ENCODE data around the gene TIMP3.

The TIMP3 gene

DNA sequence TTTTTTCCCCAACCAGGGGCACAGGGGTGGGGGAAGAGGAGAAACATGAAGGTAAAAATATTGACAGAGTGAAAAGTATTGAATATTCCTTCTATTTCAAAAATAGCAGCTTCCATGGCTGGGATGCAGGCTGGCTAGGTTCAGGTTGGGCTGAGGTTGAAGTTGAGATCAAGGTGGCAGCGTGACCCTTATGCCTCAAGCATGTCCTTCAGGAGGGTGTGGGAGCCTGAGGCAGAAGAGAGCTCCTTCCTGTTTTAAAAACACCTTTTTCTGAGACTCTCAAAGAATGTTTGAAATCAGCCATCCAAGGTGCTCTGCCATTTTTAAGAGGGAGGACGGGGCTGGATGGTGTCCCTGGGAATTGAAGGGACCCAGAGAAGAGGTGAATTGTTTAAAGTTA, 29.5 kb downstream of the TIMP3 start:
- DNase-seq, result no peak

DNA sequence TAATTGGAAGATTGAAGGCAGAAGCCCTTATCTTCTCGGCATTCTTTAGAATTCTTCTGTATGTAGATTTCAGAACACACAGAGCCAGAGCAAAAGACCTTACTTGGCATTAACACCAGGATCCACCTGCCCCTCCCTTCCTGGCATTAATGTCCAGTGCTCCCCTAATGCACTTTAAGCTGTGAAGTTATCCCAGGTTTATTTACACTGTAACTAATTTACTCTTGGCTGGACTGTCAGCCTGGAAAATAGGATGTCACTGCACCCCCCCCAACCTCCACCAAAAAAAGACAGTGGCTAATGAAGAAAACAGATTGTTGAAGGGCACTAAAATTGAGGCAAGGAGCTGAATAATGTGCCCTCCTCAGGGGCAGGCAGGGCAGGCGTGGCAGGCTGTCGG, 30.1 kb downstream of the TIMP3 start:
- no peak for DNase-seq

DNA sequence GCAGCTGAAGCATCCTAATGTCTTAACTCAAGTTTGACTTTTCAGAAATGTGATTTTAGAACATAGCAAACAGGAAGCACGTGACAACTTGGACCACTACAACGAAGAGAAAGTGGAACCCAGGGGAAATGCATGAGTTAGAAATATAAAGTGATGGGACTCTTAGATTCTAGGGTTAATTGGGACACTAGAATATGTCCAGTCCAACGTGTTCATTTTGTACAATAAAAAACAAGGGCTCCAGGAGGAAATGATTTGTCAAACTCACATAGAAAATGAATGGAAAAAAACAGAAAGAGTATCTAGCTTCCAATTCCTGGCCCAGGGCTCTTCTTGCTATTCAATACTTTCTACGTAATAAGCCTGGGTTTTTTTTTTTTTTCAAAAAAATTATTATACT, 30.7 kb downstream of the TIMP3 start:
- no peak for DNase-seq

DNA sequence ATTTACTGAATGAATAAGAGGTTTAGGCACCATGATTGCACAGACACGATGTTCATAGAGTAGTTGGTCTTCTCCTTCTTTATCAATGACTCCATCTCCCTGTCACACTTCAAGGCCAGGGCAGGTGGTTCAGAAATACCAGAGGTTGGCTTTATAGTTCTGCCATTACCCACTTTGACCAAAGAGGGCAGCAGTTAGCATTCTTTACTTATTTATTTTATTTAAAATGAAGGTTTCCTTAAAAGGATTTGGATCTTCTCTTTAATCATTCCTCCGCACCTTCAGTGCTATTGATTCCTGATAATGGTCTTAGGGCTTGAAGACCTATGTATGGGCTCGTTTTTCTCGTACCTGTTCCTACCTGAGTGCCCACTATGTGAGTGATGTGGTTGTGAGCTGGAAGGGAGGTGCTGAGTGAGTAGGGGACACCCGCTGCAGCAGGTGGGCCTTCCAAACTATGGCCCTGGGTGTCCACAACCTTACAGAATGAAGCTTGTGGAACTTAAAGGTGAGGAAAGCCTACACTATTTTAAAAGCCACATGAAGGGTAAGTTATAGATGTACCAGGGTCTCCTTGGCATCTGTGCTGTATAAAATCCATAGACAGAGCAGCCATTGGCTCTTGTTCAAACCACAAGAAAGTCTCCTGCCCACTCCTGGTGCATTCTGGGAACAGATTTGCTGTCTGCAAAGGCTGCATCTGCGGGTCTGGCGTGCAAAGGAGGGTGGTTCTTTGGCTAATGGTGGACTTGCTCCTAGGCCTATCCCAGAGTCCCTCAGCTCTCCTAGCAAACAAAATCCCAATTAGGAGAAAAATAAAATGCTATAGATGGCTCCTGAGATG, 35.0 kb downstream of the TIMP3 start:
- DNase-seq, result no peak

DNA sequence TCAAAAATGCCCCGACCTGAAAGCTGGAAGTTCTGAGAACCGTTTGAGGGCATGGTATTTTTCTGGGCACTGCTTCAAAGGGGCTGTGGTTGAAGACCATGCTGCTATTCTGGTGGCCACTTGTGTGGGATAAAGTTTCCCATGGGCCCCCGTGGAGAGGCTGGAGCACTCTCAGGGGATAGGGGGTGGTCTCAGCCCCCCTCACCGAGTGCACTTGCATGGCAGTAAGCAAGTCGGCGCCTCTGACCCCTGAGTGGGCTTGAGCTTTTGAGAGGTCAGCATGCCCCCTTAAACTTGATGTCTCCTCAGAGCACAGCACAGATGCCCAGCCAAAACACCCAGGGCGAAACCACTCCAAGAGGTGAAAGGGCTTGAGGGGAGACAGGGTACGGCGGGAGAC, 35.6 kb downstream of the TIMP3 start:
- no peak for DNase-seq

DNA sequence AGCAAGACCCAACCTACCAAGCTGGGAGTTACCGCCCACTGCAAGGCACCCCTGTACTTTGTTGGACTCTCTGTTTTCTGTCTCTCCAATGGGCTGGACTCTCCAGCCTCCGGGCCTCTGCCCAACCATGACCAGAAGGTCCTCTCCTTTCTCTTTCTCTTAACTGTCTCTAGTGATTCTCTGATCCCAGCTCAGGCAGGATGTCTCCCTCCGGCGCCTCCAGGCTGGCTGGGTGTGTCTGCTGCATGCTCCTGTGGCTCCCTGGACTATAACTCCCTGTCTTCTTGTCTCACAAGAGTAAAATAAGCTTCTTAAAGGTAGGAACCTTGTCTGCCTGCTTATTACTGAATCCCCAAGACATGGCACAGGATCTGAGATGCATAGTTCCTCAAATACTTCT, 36.3 kb downstream of the TIMP3 start:
- DNase-seq, result no peak

DNA sequence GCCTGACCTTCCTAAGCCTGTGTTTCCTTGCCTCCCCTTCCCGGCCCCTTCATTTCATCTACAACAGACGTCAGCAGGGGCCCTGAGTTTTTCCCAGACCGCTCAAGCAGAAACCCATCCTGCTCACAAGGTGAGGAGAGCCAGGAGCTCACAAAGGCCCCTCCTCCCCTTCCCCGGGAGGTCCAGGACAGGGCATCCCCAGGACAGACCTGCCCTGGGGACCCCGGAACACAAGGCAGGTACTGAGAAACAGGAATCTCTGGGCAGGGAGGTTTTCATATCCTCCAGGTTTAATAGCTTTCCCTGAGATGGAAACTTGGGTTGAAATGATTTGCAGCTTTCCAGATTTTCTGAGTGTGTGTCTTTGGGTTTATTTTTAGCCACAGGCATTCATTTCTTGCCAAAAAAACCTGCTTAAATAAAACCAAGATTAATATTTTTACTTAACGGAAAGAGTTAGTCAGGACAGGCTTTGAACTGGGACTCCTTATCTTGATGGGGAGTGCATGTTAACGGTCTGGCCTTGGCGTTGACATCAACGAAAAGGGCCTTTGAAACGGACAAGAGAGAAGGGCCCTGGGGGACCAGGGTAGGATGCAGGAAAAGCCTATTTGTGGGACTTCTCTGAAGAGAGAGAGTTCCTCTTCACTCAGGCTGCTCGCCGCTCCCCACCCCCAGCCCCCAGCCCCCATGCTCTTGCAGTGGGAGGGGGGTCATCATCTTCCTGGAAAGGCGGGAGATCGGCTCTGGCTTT, 38.5 kb downstream of the TIMP3 start:
- no peak for DNase-seq

DNA sequence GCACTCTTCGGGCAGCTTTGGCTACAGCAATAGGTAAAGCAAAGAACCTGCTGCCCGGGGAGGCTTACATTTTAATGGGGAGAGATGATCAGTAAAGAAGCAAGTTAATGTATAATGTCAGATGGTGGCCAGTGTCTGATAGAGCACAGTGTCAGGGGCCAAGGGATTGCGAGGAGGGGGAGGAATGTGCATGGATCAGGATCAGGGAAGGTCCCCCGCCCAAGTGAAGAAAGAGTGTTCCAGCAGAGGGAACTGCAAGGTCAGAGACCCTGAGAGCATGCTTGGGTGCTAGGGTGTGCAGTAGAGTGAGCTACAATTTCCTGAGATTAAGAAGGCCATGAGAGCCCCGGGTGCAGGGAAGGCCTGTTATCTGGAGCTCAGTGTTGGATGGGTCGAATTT, 39.7 kb downstream of the TIMP3 start:
- DNase-seq, result no peak

DNA sequence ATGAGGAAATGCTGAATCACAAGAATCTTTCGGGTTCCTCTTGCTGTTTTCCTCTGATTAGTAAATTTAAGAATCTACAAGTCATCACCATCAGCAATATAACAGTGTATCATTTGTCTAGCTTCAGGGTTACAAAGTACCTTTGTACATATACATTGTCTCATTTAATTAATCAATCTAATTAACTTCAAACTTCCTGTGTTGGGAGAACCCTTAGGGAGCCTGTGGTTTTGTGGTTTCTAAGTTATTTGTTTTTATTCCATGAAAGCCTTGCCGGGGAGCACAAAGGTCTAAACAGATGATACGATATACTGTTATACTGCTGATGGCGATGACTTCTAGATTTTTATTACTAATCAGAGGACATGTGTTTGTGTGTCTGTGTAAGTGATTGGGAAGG, 41.0 kb downstream of the TIMP3 start:
- no peak for DNase-seq

DNA sequence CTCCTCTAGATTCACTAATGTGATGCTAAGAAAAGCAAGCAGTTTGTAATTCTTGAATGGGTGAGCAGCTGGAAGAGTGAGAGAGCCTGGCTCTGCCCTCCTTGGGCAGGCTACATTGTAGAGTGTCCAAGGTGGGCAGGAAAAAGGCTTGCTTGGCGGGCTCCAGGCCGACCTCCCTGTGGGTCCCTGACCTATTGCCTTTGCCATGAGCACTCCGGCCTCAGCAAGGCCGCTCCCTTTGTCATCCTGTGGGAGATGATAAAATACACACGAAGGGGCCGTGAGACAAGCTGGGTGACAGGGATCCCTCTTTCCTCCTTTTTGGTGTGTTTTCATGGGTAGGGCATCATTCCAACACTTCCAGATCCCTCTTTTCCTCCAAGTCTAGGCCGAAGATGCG, 41.8 kb downstream of the TIMP3 start:
- DNase-seq, result no peak

DNA sequence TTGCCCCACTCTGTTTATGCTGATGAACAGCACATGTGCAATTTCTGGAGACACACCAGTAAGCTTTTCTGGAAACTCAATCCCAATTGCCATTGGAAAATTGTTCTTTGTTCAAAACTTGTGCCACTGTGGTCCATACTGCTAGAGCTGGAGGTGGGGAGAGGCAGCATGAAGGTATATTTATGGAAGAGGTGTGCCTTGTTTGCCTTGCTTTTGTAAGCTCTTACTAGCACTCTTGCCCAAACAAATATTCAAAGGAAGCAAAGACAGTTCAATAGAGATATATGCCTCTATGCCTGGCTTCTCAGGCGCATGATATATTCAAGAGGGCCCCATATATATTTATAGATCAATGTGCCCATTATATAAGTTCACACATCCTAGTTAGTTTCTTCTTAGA, 42.7 kb downstream of the TIMP3 start:
- DNase-seq, result no peak

DNA sequence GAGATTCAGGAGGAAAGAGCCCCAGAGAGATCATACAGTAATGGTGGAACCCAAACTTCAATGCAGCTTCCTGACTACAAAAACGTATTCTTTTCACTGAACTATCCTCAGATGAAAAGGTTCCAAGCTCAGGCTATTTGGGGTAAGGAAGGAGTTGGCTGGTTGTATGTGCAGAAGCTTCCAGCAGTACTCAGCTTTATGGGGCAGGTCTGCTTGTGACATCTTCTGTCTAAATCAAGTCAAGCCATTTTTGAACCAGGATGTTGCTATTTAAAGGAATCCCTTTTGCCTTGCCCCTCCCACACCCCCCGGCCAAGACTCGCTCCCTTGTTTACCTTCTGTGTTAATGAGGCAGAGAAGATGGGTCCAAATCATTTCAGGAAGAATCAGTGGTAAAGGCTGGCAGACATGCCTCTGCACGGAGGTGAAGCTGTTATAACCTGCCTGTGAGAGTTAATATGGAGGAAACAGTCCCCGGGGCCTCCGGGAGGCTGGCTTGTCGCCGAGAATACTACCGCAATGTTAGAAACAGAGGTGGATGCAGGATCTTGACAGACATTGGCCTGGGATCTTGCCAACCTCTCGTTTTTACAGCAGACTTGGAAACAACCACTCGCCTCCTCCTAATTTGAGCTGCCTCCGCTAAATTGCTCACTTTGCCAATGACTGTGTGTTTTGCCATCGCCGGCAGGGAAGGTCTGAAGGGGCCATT, 45.4 kb downstream of the TIMP3 start:
- DNase-seq, result no peak

DNA sequence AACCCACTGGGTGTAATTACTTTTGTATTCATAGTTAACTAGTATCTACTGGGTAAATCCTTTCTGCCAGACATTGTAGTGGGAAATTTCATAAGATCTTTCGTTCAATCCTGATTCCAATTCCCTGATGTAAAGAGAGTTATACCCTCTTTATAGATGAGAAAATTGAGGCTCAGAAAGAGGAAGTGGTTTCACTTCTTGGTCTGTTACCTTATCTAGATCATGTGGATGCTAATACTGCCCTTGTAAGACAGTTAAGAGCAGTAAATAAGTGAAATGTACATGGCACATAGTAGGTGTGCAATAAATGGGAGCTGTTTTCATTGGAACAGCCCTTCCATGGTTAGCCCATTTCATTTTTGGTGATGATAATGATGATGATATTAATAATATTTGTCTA, 46.7 kb downstream of the TIMP3 start:
- no peak for DNase-seq

DNA sequence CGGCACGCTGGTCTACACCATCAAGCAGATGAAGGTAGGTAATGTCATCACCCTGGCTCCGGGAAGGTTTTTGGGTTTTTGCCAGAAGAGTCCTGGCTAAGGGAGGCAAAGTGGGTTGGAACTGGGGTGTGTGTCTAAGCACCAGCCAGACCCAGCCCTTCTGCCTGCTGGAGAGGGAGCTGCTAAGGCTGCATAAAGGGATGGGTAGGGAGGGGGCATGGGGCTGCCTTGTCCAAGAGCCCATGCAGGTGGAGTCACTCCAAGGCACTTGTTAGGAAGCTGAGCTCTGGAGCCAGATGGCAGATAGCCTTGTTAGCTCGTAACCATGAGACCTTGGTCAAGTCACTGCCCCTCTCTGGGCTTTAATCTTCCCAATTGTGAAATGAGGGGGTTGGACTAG, 48.0 kb downstream of the TIMP3 start:
- DNase-seq, result no peak

DNA sequence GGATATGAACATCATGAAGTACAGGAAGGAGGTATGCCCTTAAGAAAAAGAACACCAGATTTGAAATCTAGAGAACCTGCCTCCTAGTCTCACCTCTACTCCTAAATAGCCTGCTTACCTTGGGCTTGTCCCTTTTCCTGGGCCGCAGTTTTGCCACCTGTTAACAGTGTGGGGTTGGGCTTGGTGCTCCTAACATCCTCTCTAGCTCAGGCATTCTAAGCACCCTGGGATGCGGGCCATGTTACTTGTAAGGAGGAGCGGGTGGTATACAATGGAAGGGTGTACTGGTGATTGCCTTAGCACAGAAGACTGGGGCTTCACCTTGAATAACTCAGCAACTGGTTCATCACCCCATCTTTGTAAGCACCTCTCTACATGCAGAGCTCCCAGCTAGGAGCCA, 48.7 kb downstream of the TIMP3 start:
- DNase-seq, result no peak

DNA sequence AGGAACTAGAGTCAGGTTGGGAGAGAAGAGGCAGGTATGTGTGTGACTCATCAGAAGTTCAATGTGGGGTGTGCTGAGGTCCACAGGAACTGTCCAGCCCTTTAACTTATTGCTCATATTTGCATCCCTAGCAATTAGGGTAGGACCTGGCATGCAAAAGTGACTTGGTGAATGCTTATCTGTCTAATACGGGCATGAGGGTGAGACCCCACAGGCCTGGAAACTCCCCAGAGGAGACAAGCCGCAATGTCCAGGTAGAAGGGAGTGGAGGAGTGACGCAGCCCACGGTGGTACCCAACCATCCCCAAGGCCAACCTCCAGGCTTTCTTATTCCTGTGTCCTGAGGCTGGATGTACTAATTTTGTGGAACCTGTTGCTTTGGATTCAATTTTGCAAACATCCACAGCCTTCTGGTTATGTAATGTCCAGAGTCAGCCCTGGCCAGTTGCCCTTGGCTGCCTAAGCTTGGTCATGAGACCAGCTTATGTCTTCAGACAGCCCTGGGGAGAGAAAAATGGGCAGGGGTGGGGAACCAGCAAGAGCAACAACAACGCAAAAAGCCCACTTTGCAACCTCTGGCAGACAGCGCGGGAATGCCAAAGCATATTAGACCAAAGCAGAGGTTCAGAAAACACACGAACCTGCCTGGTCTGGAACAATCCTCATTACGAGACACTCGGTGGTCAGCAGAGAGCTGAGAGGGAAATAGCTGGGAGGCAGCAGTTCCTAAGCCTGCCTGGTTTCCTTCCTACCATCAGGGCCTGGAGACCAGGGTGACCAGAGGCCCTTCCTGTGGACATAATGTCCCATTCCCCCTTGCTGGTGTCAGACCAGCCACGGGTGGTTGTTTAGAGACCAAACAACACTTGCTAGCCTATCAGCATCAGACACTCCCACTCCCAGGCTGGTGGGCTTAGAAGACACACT, 49.3 kb downstream of the TIMP3 start:
- DNase-seq, result no peak

DNA sequence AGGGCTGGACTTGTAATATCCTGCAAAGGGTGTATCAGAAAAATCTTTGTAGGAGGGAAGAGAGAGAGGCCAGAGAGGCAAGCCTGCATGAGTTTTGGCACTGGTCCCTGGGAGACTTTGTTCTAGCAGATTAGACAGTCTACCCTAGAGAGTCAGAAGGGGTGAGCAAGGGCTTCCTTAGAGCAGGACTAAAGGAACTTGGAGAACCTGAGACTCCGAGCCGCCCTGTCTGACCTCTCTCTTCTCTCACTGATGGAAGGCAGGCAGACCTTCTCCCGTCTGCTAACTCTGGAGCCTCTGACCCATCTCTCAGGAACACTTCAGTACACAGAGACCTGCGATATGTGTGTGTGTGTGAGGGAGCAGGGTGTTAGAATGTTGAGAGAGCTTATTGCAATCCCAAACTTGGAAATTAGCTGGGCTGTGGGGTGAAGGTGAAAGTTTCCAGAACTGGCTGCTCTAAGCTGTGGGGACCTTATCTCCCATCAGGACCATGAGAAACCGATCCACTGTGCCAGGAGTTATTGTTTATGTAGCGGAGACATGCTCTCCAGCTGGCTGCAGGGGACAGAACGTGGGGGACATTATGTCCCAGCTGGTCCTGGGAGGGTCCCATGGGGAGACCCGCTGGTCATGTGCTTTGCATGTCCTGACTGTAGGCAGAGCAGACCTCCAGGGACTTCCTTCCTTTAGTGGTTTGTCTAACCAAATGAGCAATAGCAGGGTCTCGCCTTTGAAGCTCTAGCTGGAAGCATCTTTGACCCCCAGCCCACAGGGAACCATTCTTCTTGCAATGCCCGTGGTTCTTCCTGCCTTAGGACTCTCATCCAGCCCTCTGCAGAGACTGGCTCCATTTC, 51.1 kb downstream of the TIMP3 start:
- no peak for DNase-seq

DNA sequence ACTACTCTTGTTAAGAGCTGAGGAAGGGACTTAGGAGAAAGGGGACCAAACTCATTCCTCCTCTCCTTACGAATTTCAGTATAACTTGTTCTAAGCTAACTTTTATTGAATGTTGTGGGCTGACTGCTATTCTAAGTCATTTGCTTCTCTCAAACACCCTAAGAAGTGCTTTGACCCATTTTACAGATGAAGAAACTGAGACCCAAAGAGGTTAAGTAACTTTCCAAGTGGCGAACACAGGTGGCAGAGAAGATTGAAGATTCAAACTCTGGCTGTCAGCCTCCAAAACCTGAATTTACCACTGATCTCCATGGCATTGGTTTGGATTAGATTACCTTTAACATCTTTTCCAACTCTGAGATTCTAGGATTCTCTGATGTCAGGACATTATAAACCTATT, 52.2 kb downstream of the TIMP3 start:
- DNase-seq, result no peak

DNA sequence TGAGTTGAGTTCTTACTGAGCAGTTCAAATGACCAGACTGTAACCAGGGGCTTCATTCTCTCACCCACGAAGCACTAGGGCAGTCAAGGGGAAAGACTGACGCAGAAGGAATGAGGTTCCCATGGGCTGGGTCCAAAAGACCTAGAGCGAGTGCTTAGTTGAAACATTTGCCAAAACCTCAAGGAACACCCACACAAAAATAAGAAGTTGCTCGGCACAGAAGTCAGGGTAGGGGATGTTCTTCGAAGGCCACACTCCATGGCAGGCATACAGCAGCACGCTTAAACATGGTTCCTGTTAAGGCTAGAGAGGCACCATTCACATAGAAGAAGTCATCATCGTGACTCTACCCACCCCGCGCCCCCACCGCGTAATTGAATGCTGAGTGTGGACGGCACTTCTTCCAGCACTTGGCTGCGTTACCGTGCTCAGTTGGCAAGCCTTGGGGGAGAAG, 52.9 kb downstream of the TIMP3 start:
- no peak for DNase-seq

DNA sequence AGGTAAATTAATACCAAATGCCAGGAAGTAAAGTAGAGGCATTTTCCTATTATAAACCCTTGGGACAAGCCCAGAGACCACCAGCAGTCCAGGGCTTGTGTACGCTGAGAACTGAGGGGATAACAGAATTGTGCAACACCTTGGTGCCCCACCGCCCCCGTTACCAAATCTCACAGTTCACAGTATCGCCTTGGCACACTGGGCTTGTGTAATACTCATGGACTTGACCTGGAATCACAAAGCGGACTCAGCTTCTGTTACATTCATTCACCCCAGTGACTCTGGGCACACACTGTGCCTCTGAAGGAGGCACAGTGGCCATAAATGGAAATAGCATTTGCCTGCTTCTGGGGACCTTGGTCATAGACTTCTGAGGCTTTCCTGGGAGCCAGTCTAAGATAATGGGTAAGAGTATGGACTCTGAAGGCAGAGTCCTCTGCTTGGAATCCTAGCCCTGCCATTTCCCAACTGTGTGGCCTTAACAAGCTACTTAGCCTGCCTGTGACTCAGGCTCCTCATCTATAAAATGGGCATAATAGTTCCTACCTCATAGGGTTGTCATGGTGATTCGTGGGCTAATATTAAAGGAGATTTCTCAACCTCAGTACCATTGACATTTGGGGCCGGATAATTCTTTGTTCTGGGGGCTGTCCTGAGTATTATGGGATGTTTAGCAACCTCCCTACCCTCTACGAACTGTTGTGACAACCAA, 53.7 kb downstream of the TIMP3 start:
- DNase-seq, result no peak

DNA sequence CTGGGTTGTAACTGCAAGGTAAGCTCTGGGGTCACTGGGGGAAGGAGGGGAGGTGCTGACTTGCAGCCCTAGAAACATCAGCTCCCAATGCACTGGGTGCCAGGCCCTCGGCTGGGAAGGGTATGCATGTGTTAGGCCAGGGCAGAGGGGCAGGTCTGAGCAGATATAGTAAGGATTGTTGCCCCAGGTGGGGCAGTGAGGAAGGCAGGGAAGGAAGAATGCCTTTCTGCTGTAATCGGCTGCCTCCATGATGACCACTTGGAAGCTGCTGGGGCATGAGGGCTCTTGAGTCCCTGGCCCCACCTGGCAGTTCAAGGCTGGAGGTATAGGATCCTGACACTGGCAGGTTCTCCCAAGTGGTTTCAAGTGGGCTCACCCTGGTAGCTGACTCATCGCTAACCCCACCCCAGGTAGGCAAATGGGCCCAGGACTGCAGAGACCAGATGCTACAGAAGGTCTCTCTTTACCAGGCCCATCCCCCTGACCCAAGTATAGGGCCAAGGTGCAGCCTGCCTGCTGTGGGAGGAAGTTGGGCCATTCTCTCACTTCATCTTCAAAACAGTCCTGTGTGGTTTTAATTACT, 56.7 kb downstream of the TIMP3 start:
- no peak for DNase-seq

Measured in activated gamma-delta T cell treated with Interleukin-2 at 50 U/mL for 16 hours (primary cell).